Smooth muscle cell (in vitro differentiated cells): ENCODE measurements around the gene F5. TPM values are rescaled to one million over a fixed set of nuclear protein-coding genes. Genes with fewer than 3 reads are reported as not detected.
"Not testable (repeated sequence)": the region's sequence is repeated elsewhere in the genome, so short reads cannot be mapped to it uniquely, and the experiment has no call there.

Source experiments
- DNase-seq: peaks from one replicate; lab custom pipeline; 2025; ENCODE audit not compliant: unreplicated experiment; lab: John Stamatoyannopoulos, UW
- H2AFZ ChIP-seq: fragments of 200-600 bp; sonication (generic); 2 replicates; pipeline ENCODE4 v1.6.0; 2016; ENCODE audit warnings: antibody characterized with exemption, low read depth, mild to moderate bottlenecking
- H3F3A ChIP-seq: fragments of 200-600 bp; sonication (generic); 2 replicates; pipeline ENCODE4 v1.6.0; 2017; ENCODE audit warnings: antibody characterized with exemption, low read depth
- H3K27ac ChIP-seq: fragments of 200-600 bp; sonication (generic); 2 replicates; pipeline ENCODE4 v1.5.1; 2016; ENCODE audit warnings: low read depth, mild to moderate bottlenecking
- H3K27me3 ChIP-seq: fragments of 200-600 bp; sonication (generic); 2 replicates; pipeline ENCODE4 v1.6.1; 2016; ENCODE audit warnings: low read depth, mild to moderate bottlenecking
- H3K36me3 ChIP-seq: fragments of 200-600 bp; sonication (generic); 2 replicates; pipeline ENCODE4 v1.5.1; 2016; ENCODE audit warnings: low read depth
- H3K4me1 ChIP-seq: fragments of 200-600 bp; sonication (generic); 2 replicates; pipeline ENCODE4 v1.5.1; 2016; ENCODE audit warnings: low read depth
- H3K4me2 ChIP-seq: fragments of 200-600 bp; sonication (generic); 2 replicates; pipeline ENCODE4 v1.6.0; 2016; ENCODE audit warnings: mild to moderate bottlenecking
- H3K4me3 ChIP-seq: fragments of 200-600 bp; sonication (generic); 2 replicates; pipeline ENCODE4 v1.5.1; 2016; ENCODE audit warnings: mild to moderate bottlenecking
- H3K79me2 ChIP-seq: fragments of 200-600 bp; sonication (generic); 2 replicates; pipeline ENCODE4 v1.6.0; 2016; ENCODE audit warnings: low read depth, mild to moderate bottlenecking
- H3K9ac ChIP-seq: fragments of 200-600 bp; sonication (generic); 2 replicates; pipeline ENCODE4 v1.6.0; 2016; ENCODE audit warnings: low read depth
- H3K9me3 ChIP-seq: fragments of 200-600 bp; sonication (generic); replicated peaks from 2 replicates; pipeline ENCODE4 v1.5.1; 2016; ENCODE audit warnings: low read depth
- H4K20me1 ChIP-seq: fragments of 200-600 bp; sonication (generic); 2 replicates; pipeline ENCODE4 v1.6.0; 2016; ENCODE audit warnings: low read depth
- WGBS: methylation state at CpG from one replicate; pipeline ENCODE4 v1.1.7; 2016; ENCODE audit warnings: low lambda C conversion rate; 5-methylcytosine and 5-hydroxymethylcytosine counted together
- polyA plus RNA-seq: library from polyadenylated mRNA; unstranded; fragments of >200 nt; fragmentation: Nextera tagmentation; extraction: Ambion mirVana; gene quantifications from 2 replicates; pipeline ENCODE4 v1.2.1, GENCODE V29; 2016
- total RNA-seq: library from RNA; depleted of rRNA; stranded (reverse); fragments of >200 nt; gene quantifications from 2 replicates; pipeline ENCODE4 v1.2.3, GENCODE V29; 2014
- TF ChIP-seq, protein P1 (sequence below): fragments of 200-600 bp; sonication (generic); IDR thresholded peaks from 2 replicates; pipeline ENCODE4 v1.5.1; 2017; ENCODE audit warnings: borderline replicate concordance, mild to moderate bottlenecking, antibody characterized with exemption; ENCODE audit not compliant: insufficient read depth, poor library complexity, severe bottlenecking

F5 gene
- total and polyA plus RNA-seq, 2 experiments from 2014 or later: 0.13 to 0.45 TPM

DNA sequence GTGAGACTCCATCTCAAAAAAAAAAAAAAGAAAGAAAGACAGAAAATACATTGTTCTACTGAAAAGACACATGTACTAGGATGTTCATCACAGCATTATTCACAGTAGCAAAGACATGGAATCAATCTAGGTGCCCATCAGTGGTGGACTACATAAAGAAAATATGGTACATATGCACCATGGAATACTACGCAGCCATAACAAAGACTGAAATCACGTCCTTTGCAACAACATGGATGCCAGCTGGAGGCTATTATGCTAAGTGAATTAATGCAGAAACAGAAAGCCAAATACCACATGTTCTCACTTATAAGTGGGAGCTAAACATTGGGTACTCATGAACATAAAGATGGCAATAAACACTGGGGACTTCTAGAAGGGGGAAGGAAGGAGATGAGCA is 51.6 kb downstream of the F5 start:
- peaks cover 8% of the 10 kb centered on the region for H3K4me1 ChIP-seq

DNA sequence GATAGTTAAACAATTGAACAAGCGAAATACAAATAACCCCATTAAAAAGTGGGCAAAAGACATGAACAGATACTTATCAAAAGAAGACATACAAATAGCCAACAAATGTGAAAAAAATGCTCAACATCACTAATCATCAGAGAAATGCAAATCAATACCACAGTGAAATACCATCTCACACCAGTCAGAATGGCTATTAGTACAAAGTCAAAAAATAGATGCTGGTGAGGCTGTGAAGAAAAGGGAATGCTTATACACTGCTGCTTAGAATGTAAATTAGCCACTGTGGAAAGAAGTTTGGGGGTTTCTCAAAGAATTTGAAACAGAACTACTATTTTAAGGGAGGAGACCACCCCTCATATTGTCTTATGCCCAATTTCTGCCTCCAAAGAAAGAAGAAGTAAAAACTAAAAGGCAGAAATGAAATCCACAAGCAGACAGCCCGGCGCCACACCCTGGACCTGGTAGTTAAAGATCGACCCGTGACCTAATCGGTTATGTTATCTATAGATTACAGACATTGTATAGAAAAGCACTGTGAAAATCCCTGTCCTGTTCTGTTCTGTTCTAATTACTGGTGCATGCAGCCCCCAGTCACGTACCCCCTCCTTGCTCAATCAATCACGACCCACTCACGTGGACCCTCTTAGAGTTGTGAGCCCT is 52.6 kb downstream of the F5 start:
- not testable (repeated sequence) for H3K4me2 ChIP-seq, H3K9me3 ChIP-seq, H3K79me2 ChIP-seq, H3K4me3 ChIP-seq, H3K27me3 ChIP-seq, H2AFZ ChIP-seq, H4K20me1 ChIP-seq, H3F3A ChIP-seq, H3K9ac ChIP-seq, H3K27ac ChIP-seq, DNase-seq, H3K36me3 ChIP-seq
- peaks cover 15% of the 10 kb centered on the region for H3K4me1 ChIP-seq
- WGBS: 90% methylated on average over 9 of the region's 9 CpGs

More for the DNA sequence above, 51.6 kb downstream of the F5 start:
- H3K4me3 ChIP-seq: no peak overlapping the region
- no peaks in the 10 kb centered on the region for H3F3A ChIP-seq
- no peaks in the 10 kb centered on the region for H4K20me1 ChIP-seq
- H3K79me2 ChIP-seq: no peaks in the 10 kb centered on the region
- no peak overlapping the region for H2AFZ ChIP-seq
- H3K36me3 ChIP-seq: no peaks in the 10 kb centered on the region
- WGBS: 96% methylated on average over 2 of the region's 2 CpGs
- no peak overlapping the region for H3K9ac ChIP-seq
- no peaks in the 10 kb centered on the region for H3K27me3 ChIP-seq
- no peak for DNase-seq
- no peak overlapping the region for H3K4me2 ChIP-seq
- H3K27ac ChIP-seq: no peak overlapping the region
- TF ChIP-seq, protein P1, sequence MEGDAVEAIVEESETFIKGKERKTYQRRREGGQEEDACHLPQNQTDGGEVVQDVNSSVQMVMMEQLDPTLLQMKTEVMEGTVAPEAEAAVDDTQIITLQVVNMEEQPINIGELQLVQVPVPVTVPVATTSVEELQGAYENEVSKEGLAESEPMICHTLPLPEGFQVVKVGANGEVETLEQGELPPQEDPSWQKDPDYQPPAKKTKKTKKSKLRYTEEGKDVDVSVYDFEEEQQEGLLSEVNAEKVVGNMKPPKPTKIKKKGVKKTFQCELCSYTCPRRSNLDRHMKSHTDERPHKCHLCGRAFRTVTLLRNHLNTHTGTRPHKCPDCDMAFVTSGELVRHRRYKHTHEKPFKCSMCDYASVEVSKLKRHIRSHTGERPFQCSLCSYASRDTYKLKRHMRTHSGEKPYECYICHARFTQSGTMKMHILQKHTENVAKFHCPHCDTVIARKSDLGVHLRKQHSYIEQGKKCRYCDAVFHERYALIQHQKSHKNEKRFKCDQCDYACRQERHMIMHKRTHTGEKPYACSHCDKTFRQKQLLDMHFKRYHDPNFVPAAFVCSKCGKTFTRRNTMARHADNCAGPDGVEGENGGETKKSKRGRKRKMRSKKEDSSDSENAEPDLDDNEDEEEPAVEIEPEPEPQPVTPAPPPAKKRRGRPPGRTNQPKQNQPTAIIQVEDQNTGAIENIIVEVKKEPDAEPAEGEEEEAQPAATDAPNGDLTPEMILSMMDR: no peak
- no peaks in the 10 kb centered on the region for H3K9me3 ChIP-seq

DNA sequence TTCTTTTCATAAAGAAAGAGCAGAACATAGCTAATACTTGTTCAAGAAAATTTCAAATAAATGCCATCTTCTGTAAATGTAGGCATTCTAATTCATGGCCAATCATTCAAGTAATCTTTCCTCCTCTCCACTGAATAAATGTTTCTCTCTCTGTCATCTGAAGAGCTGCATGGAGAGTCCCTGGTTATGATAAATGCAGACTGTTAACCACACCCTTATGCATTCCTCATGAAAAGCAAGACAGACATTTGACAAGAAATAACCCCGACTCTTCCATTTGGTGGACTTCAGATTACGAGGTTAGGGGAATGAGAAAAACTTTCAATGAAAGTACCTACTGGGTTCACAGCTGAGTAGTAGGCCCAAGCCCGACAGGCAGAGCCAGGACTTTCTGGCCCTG is 55.8 kb downstream of the F5 start:
- TF ChIP-seq, protein P1: no peak
- DNase-seq: no peak
- WGBS: 90% methylated on average over 3 of the region's 3 CpGs
- H2AFZ ChIP-seq: no peak overlapping the region
- H3K27me3 ChIP-seq: no peaks in the 10 kb centered on the region
- H3F3A ChIP-seq: peaks cover 14% of the 10 kb centered on the region
- H3K27ac ChIP-seq: no peak overlapping the region
- no peaks in the 10 kb centered on the region for H4K20me1 ChIP-seq
- H3K9me3 ChIP-seq: no peaks in the 10 kb centered on the region
- no peak overlapping the region for H3K4me3 ChIP-seq
- no peak overlapping the region for H3K9ac ChIP-seq
- no peaks in the 10 kb centered on the region for H3K79me2 ChIP-seq
- peaks cover 28% of the 10 kb centered on the region for H3K4me1 ChIP-seq
- no peaks in the 10 kb centered on the region for H3K36me3 ChIP-seq
- no peak overlapping the region for H3K4me2 ChIP-seq

DNA sequence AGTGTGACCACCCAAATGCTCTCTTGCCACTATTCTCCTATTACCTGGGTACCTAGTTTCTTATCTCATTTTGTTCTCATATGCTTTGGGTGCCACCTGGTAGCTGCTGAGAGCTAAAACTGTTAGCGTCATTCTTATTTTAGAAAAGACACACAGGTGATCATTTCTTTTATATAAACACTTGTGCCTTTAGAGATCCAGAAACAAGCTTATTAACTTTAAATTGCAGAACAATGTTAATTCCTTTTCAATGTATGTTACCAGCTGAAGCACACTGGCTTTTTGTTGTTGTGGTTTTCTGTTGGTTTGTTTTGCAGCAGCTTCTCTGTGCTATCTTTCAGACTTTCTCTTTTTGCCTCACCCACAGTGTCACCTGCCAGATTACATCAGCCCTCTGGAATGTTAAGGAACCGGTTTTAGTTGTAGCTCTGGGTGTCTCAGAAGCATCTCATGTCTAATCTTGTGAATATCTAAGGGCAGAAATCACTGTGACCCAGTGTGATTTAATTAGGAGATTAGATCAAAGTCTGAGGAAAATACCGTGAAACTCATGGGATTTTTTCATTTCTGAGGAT is 57.1 kb downstream of the F5 start:
- H2AFZ ChIP-seq: no peak overlapping the region
- peak overlapping the region; percentile 14 for H3K4me3 ChIP-seq
- H4K20me1 ChIP-seq: no peaks in the 10 kb centered on the region
- peaks cover 28% of the 10 kb centered on the region for H3K4me1 ChIP-seq
- H3F3A ChIP-seq: peaks cover 14% of the 10 kb centered on the region
- DNase-seq: no peak
- peak overlapping the region; percentile 56 for H3K9ac ChIP-seq
- H3K9me3 ChIP-seq: no peaks in the 10 kb centered on the region
- 34% methylated on average over 3 of the region's 3 CpGs for WGBS
- H3K27me3 ChIP-seq: no peaks in the 10 kb centered on the region
- no peaks in the 10 kb centered on the region for H3K79me2 ChIP-seq
- H3K36me3 ChIP-seq: no peaks in the 10 kb centered on the region
- TF ChIP-seq, protein P1: no peak
- H3K27ac ChIP-seq: peak overlapping the region; percentile 79
- peak overlapping the region; percentile 66 for H3K4me2 ChIP-seq
